Measurements from ENCODE around the gene VWF.

VWF gene

GRCh38 chr12:5956987-5957386 lies 167.5 kb downstream of the VWF start:
- TF ChIP-seq SPI1 (IDR thresholded peaks at IDR 0.05; ENCODE audit: borderline replicate concordance, low read depth) (no peak), REST (IDR thresholded peaks at IDR 0.05; ENCODE audit: insufficient replicate concordance, low read depth) (no peak), GABPA (IDR thresholded peaks at IDR 0.05; ENCODE audit: low read depth) (no peak), CTCF (IDR thresholded peaks at IDR 0.05; ENCODE audit: insufficient read depth, low read length) (no peak), POLR2AphosphoS5 (IDR thresholded peaks at IDR 0.05; ENCODE audit: low read depth) (no peak)
- Histone ChIP-seq H3K4me3 (replicated peaks; ENCODE audit: insufficient read depth, low read length) (no peak overlapping the region), H3K27ac (replicated peaks) (no peak overlapping the region), H3K27me3 (ENCODE audit: insufficient read depth, poor library complexity, severe bottlenecking) (no peaks in the 10 kb centered on the region)
- DNase-seq (ENCODE audit: low read depth in 1 of 2, low spot score in 1 of 2), result no peak

GRCh38 chr12:5954661-5955060 lies 169.8 kb downstream of the VWF start:
- no peak for DNase-seq (ENCODE audit: low read depth in 1 of 2, low spot score in 1 of 2)
- TF ChIP-seq GABPA (IDR thresholded peaks at IDR 0.05; ENCODE audit: low read depth) (no peak), CTCF (IDR thresholded peaks at IDR 0.05; ENCODE audit: insufficient read depth, low read length) (no peak), POLR2AphosphoS5 (IDR thresholded peaks at IDR 0.05; ENCODE audit: low read depth) (no peak), SPI1 (IDR thresholded peaks at IDR 0.05; ENCODE audit: borderline replicate concordance, low read depth) (no peak), REST (IDR thresholded peaks at IDR 0.05; ENCODE audit: insufficient replicate concordance, low read depth) (no peak)
- no peak overlapping the region for H3K4me3 ChIP-seq (replicated peaks; ENCODE audit: insufficient read depth, low read length)
- no peak overlapping the region for H3K27ac ChIP-seq (replicated peaks)
- peaks cover 3% of the 10 kb centered on the region for H3K27me3 ChIP-seq (ENCODE audit: insufficient read depth, poor library complexity, severe bottlenecking)

GRCh38 chr12:5953835-5954586 lies 170.5 kb downstream of the VWF start:
- Histone ChIP-seq H3K4me3 (replicated peaks; ENCODE audit: insufficient read depth, low read length) (no peak overlapping the region), H3K27me3 (ENCODE audit: insufficient read depth, poor library complexity, severe bottlenecking) (peaks cover 7% of the 10 kb centered on the region), H3K27ac (replicated peaks) (no peak overlapping the region)
- TF ChIP-seq SPI1 (IDR thresholded peaks at IDR 0.05; ENCODE audit: borderline replicate concordance, low read depth) (peak; percentile 58), POLR2AphosphoS5 (IDR thresholded peaks at IDR 0.05; ENCODE audit: low read depth) (no peak)
- no peak for DNase-seq (ENCODE audit: low read depth in 1 of 2, low spot score in 1 of 2)

GRCh38 chr12:5952031-5952430 lies 172.4 kb downstream of the VWF start:
- Histone ChIP-seq H3K27me3 (ENCODE audit: insufficient read depth, poor library complexity, severe bottlenecking) (peaks cover 7% of the 10 kb centered on the region), H3K27ac (replicated peaks) (no peak overlapping the region), H3K4me3 (replicated peaks; ENCODE audit: insufficient read depth, low read length) (no peak overlapping the region)
- no peak for DNase-seq (ENCODE audit: low read depth in 1 of 2, low spot score in 1 of 2)
- TF ChIP-seq CTCF (IDR thresholded peaks at IDR 0.05; ENCODE audit: insufficient read depth, low read length) (no peak), SPI1 (IDR thresholded peaks at IDR 0.05; ENCODE audit: borderline replicate concordance, low read depth) (no peak), POLR2AphosphoS5 (IDR thresholded peaks at IDR 0.05; ENCODE audit: low read depth) (no peak), REST (IDR thresholded peaks at IDR 0.05; ENCODE audit: insufficient replicate concordance, low read depth) (no peak), GABPA (IDR thresholded peaks at IDR 0.05; ENCODE audit: low read depth) (no peak)
